ENCODE results near the gene WDFY4.
A peak's percentile ranks its signal among the peaks of the same experiment; 100 is the strongest.

Gene WDFY4

DNA sequence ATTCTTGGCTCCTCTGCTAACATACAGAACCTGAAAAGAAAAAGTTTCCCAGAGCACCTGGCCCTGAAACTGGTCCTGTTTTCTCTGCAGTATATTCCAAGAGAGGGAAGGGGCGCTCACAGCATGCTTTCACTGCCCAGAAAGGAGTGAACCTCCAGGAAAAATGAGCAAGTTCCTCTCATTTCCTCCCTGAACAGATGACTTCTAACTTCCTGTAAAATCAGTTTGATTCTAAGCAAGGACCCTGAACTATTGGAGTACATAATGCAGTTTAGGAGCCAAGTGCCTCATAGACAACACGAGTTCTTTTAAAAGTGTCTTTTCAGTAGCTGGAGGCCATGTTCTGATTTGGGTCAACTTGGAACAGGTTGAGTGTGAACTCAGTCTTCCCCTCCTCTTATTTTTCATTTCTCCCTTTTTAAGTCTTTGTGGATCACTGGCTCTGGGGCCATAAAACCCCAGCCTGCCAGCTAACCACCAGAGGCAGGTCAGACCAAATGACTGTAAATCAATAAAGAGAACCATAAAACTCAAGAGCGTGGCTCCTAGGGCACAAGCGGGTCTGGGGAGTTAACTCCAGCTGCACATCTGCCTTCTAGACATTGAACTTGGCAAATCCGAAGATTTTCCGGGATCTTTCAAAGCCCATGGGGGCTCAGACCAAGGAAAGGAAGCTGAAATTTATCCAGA, 260.9 kb downstream of the WDFY4 start:
- DNase-seq (ENCODE audit: low read depth), result no peak

DNA sequence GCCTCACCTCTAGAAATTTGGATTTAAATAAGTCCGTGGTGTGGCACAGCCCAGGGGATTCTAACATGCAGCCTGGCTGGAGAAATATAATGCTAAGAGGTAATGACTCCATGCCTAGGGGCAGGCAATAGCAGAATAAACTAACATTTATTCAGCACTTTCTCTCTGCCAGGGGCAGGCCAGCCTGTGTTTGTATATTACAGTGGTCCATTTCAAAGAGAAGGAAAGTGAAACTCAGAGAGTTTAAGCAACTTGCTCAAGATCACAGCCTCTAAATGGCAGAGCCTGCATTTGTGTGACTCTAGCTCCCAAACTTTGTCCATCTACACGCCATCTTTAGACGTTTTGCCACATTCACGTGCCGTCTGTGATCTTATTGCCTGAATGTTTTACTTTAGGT, 261.7 kb downstream of the WDFY4 start:
- DNase-seq (ENCODE audit: low read depth), result no peak

DNA sequence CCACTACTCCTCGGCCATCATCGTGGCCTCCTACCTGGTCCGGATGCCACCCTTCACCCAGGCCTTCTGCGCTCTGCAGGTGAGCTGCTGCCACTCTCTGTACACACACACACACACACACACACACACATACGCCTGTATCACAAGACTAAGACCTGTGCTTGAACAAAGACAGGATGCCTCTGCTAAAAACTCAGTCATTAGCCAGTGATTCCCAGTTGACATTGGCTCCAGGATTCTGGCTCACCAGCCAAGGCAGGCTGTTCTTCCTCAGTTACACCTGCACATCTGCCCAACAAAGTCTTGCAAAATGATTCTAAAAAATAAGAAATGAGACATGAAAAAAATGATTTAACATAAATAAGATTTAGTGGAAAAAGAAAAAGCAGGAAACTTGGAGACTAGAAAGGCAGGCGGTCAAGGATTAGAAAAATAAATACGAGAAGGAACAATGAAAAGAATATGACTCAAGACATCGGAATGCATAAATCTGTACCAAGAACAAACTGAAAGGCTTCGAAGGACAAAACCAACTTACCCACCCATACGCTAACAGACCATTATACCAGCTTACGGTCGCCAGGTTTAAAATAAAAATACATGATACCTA, 262.3 kb downstream of the WDFY4 start:
- DNase-seq (ENCODE audit: low read depth), result no peak

DNA sequence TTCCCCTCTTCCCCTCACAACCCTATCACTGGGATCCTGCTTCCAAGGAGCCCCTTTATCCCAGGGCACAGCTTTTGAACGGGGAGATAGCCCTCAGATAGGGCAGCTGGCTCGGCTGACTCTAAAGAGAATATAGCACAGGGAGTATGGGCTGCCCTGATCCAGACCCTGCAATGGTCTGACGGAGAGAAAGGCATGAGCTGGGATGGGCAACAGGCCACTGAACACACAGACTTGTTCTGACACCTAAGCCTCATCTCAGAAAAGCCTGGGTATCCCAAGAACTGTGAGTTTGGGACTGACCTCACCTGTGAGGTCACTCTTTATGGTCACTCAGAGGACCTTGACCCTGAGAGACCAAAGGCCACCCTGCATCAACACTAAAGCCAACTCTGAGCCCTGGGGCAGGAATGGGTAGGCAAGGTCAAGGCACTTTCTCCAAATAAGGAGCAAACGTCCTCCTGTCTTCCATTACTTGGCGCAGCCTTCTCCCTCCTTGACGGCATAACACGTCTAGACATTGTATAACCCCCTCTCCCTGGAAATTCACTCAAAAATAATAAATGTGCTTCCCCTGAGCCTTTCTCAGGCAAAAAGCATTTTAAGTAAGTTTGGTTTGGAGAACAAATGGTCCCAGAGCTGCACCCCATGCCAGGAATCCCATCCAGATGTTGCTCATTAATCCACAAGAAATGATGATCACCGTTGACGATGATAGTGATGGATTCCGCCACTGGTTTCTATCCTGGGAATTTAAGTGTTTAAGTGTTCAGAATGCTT, 263.2 kb downstream of the WDFY4 start:
- DNase-seq (ENCODE audit: low read depth), result no peak

DNA sequence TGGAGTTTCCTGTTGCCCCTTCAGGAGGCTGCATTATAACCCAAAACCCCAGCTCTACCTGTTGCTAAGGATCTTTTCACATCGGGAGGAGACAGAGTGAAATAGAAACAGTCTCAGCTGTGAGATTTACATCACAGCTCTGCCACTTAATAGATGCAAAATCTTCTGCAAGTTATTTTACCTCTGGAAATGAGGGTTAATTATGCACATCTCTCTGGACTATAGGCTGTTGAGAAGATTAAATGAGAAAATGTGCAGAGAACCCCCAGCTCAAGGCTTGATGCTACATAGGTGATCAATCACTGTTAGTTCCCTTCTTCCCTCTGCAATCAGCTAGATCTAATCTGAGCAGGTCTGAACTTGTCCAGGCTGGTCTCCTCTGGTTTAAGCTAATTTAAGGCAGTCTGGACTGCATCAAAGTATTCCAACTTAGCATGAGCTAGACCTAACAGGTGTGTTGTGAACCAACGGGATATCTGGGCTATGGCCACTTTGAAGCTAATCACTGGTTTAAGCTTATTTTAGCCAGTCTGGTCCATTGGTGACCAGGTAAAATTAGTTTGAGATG, 263.9 kb downstream of the WDFY4 start:
- no peak for DNase-seq (ENCODE audit: low read depth)

DNA sequence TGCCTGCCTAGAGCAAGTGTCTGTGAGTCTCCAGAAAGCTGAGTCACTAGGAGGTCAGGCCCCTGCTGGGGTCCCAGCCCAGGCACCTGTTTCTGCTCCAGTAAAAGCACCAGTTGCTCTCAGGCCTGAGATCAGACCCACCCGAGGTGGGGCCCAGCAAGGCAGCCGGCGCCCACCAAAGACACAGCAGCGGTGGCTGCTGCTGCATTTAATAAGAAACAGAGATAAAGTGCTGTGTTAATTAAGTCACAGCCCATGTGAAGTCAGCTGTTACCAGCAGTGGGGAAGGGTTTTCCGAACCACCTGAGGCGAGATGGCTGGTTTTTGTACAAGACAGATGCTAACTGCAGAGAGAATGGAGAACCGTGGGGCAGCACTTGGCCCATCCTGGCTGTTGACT, 267.0 kb downstream of the WDFY4 start:
- no peak for DNase-seq (ENCODE audit: low read depth)

DNA sequence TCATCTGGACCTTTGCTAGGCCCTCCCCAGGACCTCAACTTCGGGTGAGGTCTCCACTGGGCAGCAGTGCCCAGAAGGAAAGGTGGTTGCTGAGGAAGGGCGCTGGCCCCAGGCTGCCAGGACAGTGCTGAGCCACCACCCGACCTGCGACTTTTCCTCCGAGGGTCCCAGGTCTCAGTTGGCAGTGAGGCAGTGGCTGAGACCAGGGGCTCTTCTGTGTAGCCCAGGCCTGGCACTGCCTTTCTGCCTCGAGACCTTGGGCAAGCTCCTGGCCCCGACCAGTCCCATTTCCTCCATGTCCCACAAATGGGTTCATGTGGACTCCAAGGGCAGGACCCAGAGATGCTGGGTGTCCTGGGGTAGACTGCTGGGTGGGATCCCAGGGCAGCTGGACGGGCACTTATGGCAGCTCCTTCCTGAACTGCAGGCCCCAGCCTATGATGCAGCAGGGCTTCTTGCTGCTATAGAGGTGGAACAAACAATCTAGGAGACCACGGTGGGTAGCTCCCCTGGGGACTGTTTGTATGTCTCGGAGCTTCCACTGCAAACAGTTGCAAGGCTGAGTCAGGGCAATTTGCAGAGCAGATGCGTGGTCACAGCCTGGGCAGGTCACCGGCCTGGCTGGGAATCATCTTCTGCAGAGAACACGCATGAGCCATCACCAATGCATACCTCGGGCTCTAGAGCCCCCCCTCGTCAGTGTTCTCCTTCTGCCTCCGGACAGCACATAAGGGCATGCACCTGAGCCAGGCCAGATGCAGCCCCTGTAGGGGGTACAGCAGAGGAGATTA, 272.9 kb downstream of the WDFY4 start:
- no peak for DNase-seq (ENCODE audit: low read depth)

DNA sequence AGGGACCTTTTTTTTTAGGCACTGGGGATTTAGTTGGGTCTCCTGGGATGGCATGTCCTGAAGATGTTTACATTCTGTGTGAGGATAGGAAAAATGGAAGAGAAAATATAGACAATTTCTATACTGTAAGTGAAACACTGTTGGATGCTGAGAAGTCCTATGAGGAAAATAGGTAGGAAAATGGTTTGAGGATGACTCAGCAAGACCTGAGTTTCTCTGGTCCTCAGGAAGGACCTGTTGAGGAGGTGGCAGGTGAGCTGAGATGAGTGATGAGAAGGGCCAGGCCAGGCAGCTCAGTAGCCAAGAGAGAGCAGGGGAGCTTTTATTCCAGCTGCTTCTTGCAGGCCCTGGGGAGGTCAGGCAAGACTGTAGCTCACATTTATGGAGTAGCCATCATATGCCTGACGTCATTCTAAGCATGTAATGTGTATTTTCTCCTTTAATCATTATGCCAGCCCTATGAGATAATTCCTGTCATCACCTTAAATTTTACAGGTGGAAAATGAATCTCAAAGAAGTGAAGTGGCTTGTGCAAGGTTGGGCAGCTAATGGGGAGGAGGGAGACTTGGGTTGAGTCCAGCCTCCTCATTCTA, 274.0 kb downstream of the WDFY4 start:
- DNase-seq (ENCODE audit: low read depth), result no peak

DNA sequence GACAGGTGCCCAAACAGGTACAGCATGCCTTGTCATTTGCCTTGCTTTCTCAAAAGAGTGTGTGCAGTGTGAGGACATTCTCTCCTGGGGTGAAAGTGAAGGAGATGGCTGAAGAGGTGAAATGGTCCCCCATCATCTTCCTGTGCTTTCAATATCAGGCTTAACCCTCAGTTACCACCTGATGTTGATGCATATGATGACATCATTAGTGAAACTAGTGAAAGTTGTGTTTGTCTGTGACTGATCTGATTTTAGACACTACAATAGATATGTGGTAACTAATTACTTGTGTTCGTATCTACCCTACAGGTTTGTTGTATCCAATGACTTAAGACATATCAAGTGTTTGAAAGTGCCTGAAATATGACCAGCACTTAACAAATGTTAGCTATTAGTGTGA, 279.4 kb downstream of the WDFY4 start:
- DNase-seq (ENCODE audit: low read depth), result no peak

DNA sequence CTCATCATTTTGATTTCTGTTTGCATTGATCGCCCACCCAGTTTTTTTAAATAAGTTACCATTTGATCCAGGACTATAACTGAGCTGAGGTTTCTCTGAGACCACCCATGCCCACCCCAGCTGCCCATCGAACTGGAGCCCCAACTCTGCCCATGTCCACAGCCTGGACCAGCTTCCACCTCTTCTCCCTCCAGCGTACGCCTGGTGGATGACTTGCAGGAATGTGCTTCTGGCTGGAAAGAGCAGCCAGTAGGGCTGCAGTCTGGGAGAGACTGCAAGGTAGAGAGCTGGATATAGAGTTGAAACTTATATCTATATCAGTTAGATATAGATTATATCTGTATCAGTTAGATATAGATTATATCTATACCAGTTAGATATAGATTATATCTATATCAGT, 280.8 kb downstream of the WDFY4 start:
- no peak for DNase-seq (ENCODE audit: low read depth)

DNA sequence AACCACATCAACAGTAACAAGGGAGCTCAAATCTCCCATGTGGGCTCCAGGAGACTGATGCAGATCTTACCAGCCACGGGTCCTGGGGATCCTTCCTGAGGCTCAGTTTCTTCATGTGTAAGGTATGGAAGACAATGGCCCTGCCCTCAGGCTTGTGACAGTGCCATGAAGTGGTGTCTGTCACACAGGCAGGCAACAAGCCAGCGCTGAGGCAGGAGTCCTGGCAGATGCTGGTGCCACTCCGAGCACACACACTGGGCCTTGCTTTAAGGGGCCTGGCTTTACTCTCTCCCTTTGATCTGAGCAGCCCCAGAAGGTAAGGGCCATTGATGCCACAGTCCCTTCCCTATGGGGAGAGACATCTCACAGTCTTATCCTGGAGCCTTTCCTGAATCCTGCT, 283.4 kb downstream of the WDFY4 start:
- no peak for DNase-seq (ENCODE audit: low read depth)

DNA sequence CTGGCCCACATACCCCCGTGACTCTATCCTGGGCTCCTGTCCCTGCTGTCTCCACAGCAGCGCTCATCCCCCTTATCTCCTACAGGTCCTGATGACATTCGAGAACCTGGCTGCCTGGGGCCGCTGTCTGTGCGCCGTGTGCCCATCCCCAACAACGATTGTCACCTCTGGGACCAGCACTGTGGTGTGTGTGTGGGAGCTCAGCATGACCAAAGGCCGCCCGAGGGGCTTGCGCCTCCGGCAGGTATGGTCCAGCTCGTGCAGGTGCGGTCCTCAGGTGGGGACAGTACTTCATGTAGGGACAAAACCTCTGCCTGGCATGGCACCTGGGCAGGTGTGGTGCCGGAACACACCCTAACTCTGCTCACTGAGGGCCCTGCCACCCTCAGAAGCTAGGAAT, 285.4 kb downstream of the WDFY4 start:
- DNase-seq (ENCODE audit: low read depth), result no peak

DNA sequence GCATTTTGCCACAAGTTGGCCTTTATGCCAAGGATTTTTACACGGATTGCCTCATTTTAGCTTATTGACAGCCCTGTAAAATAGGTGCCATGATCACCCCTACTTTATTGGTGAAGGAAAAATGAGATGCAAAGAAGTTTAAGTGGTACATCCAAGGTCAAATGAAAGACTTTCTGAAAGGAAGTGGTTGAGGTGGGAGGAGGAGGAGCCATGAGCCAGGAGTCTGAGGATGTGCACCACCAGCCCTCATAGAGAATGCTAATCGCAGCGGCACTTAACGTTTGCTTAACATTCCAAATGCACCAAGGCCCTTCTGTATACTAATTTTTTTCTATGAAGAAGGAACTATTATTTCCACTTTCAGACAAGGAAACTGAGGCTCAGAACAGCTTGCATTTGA, 286.0 kb downstream of the WDFY4 start:
- no peak for DNase-seq (ENCODE audit: low read depth)

DNA sequence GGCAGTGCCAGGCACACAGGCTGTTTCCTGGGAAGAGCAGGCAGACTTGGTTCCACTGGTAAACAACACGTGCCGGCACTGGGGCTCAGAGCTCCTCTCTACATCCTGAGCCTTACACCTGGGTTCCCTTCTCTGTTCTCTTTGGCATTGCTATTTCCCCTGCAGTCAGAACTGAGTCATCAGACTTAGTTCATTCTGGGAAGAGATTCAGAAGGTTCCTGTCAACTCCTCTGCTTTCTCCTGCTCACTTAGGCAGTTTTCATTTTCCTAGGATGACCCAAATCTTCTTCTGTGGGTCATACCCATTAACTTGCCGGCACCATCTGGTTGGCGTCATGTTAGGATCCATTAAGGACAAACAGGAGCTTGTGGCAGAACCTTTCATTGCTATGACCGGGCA, 288.4 kb downstream of the WDFY4 start:
- DNase-seq (ENCODE audit: low read depth), result no peak

DNA sequence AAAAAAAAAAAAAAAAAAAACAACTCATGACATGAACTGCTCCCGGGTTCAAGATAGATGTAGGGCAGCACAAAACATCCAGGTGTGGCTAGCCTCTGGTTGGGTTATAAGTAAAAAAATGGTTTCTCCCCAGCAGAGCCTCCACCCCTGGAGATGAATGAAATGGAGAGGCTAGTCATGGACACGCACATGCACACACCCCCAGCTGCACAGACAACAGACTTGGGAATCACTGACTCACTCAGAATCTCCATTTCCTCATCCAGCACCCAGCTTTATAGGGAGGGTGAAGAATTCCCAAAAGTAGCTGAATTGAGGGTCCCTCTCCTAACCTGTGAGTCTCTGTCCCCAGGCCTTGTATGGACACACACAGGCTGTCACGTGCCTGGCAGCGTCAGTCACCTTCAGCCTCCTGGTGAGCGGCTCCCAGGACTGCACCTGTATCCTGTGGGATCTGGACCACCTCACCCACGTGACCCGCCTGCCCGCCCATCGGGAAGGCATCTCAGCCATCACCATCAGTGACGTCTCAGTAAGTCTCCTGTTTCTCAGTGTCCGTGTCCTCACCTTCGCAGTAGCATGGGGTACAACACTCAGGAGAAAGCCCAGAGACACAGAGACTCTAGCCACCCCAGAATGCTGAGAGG, 290.0 kb downstream of the WDFY4 start:
- DNase-seq (ENCODE audit: low read depth), result no peak

DNA sequence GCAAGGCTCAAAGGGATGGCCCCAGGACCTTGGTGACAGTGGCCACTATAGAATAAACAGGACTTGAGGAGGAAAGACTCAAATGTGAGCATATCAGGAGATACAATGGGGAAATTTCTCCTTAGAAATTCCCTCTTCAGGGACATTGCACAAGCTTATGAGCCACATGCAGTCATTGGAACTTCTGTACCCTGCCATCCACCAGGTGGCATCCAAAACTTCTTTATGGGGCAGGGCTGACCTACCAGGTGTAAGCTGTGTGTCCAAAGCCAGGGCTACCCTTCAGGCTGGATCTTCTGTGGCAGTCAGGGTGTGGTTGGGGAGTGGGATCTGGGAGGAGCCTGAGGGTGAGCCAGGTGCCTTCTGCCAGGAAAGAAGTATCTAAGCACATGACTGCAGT, 291.5 kb downstream of the WDFY4 start:
- no peak for DNase-seq (ENCODE audit: low read depth)

DNA sequence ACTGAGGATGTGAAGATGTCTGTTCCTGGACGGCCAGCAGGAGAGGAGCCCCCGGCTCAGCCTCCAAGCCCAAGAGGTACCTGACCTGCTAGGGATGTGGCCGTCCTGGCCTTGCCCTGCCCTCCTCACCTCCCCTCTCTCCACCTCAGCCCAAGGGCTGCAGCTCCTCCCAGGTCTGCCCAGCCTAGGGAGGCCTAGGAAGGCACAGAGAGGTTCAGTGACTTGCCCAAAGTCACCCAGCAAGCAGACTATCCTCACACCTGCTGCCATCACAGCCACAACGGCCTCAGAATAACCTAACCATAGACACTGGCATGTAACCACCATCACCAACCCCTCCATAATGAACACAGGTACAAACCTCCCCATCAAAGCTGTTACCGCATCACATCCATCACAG, 293.6 kb downstream of the WDFY4 start:
- no peak for DNase-seq (ENCODE audit: low read depth)

DNA sequence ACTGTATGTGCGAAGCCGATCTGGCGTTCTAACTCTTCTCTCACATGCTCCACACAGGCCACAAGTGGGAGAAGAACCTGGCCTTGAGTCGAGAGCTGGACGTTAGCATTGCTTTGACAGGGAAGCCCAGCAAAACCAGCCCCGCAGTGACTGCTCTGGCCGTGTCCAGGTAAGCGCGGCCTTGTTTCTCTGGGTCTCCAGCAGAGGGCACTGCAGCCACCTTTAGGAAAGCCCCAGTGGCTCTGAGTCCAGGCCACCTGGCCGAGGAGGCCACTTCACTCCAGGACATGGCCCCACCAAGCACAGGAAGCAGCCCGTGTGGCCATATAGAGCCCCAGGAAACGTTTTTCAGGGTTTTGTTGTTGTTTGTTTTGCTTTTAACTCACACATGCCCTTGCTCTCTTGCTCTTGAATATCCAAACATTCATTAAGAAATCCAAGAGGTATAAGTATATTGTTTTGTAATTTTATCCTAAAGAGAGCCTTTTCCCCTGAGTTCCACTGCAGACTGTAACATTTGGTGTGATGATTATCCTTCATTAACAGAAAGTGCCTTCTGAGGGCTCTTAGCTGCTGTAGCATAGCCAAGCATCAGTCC, 296.7 kb downstream of the WDFY4 start:
- peak; percentile 4 for DNase-seq (ENCODE audit: low read depth)

DNA sequence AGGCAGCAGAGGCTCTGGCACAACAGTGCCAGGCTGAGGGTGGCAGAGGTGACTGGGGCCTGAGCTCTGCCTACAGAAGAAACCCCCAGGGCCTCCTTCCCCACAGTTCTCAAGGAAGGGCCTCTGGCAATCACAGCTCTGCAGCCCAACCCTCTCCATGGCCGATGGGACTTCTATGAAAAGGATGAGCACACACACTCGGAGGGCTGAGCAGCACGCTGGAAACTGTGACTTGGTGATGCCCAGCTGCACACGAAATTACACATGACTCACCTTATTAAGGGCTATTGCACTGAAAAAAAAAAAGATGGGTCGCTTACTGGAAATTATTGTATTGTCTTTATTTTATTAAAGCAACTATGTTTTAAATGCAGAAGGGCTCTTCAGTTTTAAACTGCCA, 297.9 kb downstream of the WDFY4 start:
- DNase-seq (ENCODE audit: low read depth), result no peak

DNA sequence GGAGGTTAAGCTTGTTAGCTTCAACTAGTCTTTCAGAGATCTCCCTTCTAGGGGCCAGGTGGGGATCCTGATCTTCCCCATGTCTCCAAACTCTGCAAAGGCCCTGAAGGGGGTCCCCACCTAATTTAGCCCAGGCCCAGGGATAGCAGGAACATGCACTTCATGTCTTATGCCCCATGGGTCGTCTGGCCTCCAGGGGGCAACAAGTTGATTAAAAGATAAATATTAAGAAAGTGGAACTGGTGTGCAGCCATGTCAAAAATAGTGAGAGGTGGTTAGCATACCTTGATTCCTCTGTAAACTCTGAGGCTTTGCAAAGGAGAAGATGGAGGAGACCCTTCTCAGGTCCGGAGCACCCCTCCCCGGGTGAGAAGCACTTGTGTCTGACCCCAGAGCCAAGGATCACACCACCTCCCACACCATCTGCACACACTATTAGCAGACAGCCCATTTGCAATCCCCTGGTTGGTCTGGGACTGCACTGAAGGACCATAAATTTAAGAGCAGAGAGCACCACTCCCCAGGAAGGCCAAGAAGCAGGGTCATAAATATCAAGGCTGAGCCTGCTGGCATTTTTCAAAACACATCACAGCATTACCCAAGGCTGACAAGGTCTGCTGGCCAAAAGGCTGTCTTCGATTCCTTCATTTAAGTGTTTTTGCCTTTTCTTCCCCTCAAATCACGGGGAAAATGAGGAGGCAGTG, 299.1 kb downstream of the WDFY4 start:
- no peak for DNase-seq (ENCODE audit: low read depth)
